GM19438 (cell line): ENCODE measurements around the gene CNNM4.

Source experiments
- ATAC-seq: cut with Tn5 transposase; IDR thresholded peaks from one replicate; pipeline ENCODE4 v1.9.1; 2021; ENCODE audit warnings: low read depth; ENCODE audit not compliant: unreplicated experiment

CNNM4 gene

DNA sequence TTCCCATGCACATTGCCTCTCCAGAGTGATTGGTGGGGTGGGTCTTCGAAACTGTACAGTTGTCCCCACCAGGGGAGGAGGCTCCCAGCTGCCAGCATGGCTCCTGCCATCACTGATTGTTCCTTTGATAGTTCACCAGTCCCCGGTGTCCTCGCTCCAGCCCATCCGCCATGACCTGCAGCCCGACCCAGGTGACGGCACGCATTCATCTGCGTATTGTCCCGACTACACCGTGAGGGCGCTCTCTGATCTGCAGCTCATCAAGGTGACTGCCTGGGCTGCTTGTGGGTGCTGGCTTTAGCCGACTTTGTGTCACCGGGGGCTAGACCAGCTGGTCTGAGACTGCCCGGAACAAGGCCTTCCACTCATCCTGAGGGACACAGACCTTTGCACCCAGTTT is 67.7 kb downstream of the CNNM4 start:
- ATAC-seq, result no peak

DNA sequence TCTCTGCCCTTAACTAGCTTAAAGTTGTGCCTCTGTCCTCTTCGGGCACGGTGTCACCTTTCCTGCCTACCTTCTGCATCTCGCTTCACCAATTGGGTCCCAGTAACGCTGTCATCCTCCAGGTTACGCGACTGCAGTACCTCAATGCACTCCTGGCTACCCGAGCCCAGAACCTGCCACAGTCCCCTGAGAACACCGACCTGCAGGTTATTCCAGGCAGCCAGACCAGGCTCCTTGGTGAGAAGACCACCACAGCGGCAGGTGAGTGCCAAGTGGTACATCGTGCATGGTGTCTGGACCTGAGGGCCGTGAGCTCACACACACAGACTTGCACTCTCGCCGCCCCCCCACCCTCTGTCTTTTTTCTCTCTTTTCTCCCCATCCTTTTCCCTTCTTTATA is 68.2 kb downstream of the CNNM4 start:
- ATAC-seq, result no peak

DNA sequence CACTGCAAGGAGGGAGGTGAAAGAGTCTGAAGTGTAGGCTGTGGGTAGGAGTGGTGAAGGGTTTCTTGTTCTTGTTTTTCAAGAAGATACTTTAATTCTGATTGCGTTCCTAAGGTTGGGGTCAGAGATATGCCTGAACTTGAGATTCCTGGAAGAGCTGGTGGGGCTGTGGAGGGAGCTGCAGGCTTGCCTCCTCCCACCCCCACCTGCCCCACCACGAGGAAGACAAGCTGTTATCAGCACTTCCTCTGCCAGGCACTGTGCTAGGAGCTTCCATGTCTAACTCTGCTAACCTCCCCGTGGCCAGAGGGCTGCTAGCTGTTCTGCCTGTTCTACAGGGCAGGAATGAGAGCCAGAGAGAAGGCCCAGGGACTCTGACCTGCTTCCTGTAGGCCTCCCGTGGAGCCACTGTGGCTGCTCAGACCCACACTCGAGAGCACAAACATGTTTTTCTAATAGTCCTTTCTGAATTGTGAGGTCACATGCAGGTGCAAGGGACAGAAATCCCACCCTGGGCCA is 69.4 kb downstream of the CNNM4 start:
- no peak for ATAC-seq

DNA sequence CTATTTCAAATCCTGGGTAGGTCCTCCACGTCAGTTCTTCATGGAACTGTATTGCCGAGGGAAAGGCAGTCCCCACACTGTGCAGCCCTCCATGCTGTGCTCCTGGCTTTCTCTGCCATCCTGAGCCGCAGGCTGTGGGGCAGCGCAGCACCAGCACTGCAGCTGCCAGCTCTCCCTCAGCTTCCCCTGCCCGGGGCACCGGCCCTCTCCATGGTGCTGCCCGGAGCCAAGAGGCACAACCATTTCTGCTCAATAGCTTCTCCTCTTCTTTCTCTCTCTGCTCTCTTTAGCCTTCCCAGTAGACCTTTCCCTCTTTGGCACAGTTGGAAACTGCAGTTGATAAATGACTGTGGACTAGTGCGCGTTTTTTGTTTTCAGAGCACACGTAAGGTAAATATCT is 71.0 kb downstream of the CNNM4 start:
- no peak for ATAC-seq

DNA sequence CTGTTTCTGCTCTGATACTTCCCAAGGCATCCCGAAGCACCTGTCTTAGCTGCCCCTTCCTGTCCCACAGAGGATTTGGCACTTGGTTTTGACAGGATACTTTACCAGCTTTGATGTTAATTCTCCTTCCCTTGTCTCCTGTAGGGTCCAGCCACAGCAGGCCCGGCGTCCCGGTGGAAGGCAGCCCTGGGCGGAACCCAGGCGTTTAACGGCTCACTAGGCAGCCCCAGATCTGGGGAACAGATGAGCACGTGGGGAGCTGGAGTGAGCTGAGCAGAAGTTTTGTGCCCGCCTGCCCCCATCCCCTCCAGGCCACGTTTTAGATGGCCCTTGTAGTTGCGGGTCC is 71.7 kb downstream of the CNNM4 start:
- ATAC-seq, result no peak

DNA sequence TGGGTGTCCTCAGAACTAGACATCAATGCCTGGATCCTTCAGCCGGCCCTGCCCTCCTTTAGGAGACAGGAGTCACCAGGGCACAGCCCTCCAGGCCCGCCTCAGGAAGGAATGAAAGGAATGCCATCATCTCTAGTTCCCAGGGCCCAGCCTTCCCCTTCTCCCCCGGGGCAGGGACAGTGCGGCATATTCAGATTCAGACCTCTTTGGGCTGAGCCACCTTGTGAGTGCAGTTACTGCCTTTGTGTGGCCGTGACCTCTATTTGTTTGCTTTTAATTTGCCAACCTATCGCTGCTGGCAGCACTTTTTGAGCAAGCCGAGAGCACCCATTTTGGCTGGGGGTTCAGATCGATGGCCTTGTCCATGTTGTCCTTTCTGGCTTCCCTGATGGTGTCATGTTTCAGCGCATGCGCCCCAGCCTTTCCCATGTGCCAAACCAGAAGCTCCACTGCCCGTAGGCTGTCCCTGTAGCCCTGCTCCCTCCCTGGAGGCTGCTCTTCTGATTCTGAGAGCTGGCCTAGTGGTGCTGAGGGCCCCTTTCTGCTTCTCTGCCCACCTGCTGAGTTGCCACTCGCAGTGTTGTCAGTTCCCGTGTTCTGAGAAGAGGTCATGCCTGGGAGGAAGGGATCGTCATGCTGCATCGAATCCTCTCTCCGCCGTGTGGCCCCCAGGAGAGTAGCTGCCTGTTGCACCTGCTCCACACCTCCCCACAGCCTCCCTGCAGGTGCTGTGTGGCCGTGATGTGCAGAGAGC is 72.2 kb downstream of the CNNM4 start:
- ATAC-seq, result no peak

DNA sequence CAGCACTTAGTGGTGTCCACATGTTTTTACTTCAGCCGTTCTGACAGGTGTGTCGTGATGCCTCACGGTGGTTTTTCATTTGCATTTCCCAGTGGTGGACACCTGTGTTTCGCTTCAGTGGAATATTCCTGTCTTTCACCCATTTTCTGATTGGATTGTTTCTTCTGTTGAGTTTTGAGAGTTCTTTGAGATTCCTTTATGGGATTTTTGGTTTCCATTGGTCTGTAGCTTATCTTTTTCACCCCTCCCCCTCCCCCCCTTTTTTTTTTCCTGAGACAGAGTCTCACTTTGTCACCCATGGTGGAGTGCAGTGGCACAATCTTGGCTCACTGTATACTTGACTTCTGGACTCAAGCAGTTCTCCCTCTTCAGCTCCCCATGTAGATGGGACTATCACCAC is 75.1 kb downstream of the CNNM4 start:
- ATAC-seq, result no peak

DNA sequence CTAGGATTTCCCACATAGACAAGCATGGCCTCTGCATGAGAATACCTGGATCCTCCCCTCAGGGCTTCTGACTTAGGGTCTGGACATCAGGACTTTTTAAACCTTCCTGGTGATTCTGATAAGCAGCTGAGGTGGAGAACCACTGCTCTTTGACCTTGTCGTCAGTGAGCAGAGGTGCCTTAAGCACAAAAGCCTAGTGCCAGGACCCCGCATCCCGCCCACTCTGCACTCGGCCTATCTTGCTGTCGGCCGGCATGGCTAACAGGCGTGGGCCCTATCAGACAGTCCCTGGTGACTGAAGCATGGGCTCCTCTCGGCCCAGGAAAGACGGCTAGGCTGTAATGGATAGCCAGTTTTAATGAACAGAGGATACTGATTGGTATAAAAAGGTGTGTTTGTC is 76.9 kb downstream of the CNNM4 start:
- ATAC-seq, result no peak

DNA sequence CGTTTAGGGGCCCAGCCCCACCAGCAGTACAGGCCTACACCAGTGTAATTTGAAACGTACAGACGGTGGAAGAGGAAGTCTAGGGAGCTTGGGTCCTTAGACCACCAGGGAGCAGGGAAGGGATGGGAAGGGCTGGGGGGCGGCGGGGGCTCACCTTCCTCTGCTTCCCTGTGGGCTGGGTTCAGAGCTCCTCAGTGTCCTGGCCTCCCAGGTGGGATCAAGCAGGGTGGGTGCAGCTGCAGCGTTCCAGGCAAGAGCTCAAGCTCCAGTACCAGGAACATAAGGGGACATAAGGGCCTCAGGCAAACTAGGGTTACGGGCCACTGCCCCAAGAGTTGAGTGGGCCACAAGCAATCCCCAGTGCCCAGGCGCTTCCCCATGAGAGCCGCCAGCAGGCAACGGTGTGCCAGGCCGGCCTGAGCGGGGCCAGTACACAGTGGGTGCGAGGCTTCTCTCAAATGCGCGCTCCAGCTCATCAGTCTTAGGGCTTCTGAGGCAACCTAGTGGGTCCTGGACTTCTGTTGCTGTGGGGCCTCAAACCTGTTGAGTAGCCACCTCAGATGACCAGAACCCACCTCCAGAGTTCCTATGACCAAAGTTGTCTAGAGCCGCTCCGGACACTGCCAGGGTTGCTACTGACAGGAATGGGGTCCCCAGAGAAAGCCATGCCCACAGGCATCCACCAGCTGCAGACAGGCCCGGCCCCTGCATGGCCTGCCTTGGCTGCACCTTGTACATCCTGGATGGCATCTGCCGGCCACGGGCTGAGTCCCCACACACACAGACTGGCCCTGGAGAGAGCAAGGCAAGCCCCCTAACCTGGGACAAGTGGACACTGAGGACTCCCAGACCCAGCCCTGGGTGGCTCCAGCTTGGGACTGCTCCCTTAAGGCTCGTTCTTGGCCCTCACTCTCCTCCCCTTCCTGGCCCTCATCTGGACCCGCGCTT is 77.9 kb downstream of the CNNM4 start:
- no peak for ATAC-seq

DNA sequence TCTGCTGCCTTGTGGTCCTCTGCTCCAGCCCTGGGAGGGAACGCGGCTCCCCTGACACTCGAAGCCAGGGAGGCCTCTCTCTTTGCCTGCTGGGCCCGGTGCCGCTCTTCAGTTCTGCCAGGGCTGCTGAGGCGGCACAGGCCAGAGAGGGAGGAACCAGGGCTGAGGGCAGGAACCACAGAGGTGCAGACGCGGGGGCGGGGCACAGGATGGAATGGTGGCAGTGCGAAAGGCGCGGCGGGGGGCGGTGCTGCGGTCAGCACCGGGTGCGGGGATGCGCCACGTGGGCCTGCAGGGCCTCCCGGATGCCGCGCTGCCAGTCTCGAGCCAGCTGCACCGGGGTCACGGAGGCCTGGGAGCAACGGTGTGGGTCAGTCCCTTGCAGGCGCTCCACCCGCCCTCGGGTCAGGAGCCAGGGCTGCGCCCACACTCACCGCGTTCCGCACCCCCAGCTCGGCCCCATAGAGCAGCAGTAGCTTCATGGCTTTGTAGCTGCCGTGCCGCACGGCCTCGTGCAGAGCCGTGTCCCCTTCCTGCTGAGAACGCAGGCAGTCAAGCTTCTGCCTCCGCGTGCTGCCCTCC is 78.7 kb downstream of the CNNM4 start:
- peak; percentile 81 for ATAC-seq

DNA sequence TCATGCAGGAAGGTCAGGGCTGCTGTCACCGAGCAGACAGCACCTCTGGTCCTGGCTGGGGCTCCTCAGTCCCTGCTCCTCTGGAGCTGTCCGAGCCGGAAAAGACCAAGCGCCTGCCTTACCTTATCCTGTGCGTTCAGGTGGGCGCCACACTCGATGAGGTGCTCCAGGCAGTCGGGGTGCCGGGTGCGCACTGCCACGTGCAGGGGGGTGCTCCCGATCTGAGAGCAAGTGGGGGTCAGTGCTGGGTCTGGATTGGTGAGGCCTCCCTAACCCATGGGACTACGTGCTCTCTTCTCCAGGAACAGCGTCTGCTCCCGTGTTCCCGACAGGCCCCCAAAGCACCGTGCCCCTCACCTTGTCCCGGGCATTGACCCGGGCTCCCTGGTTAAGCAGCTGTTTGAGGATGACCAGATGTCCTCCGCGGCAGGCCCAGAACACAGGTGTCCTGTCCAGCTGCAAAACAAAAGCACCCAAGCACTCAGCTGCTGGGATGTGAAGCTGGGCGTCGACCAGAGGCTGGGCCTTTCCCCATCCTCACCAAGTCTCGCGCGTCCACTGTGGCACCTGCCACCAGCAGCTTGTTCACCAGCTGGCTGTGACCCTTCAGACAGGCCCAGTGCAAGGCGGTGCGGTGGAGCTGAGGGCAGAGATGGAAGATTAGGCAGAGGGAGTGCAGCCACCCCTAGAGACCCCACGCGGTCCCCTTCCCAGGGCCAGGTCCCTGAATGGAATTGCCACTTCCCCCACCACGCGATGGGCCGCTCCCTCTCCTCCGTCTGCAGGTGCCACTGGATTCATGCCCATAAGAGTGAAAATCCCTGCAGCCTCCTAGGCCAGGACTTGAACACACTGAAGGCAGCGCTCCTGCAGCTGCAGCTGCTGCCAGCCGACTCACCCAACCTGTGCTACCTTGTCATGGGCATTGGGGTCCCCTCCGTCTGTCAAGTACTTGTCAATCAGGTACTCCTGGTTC is 79.5 kb downstream of the CNNM4 start:
- no peak for ATAC-seq

DNA sequence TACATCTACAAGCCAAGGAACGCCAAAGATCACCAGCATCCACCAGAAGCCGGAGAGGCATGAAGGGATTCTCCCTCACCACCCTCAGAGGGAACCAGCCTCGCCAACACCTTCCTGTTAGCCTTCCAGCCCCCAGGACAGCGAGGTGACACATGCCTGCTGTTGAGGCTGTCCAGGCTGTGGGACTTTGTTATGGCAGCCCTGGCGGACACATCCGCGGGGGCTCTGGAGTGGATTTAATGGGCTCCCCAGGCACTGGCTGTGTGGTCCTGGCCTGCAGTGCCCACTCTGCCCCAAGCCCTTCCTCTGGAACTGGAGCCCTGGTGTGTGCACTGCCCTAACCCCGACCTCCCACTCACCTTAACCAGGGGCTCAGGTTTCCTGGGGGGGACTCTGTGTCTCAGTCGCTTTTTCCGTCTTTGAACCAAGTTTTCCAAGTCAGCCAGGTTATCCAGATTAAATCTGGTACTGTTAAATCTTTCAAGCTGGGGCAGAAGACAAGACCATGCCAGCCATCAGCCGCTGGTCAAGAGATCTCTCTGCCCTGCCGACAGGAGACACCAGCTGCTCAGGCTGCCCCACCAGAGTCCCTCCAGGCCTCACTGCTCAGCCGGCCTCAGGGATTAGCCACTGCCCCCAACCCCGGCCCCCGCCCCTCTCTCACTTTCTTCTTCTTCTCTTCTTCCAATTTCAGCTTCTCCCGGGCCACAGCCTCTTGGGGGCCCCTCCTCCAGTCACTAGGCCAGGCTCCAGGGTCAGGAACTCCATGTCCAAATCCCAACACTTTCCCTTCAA is 81.2 kb downstream of the CNNM4 start:
- no peak for ATAC-seq

DNA sequence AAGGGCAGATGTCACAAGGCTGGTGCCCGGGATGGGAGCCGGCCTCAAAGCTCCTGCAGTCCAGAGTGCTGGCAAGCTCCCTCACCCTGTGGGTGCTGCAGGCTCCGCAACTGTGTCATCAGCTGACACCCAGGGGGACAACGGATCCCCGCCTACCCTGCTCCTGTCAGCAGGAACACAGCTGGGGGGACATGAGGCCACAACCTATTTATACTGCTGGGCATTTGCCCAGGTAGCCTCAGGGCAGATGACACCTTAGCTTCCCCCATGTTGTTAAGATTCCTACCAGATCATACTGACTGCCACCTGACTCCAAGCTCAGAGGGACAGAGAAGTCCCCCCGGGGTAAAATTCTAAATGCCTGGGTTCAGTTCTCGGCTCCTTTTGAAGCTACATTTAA is 81.9 kb downstream of the CNNM4 start:
- no peak for ATAC-seq

DNA sequence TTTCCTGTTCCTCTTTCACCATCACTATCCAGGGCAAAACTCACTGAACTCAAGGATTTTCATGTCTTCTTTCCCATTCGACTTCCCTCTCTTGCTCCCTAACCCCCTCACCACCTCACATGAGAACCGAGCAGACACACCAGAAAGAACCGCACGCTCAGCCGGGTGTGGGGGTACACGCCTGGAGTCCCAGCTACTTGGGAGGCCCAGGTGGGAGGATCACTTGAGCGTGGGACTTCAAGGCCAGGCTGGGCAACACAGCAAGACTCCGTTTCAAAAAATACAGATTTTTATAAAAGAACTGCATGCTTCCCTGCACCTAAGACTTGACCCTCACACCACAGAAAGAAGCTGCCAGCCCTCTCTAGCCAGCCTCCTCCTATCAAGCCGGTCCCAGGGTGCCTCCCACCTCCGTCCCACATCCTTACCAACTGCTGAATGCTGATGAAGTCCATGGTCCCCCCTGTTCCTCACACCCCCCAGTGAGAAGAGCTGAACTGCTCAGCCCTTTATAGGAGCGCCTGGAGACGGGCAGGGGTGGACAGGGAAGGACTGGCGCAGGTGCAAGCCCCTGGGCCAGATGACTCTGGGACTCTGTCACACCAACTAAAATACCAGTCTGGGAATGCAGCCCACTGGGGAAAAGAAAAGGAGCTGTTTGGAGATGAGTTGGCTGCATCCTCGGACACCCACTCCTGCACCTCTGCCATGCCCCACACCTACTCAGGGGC is 83.0 kb downstream of the CNNM4 start, which contains the start of gene ANKRD23:
TSS of gene ANKRD23 (minus strand) at position 484 of the 731 bp plus-strand sequence. CDS start at position 455, 29 bp downstream.
- ATAC-seq, result no peak

DNA sequence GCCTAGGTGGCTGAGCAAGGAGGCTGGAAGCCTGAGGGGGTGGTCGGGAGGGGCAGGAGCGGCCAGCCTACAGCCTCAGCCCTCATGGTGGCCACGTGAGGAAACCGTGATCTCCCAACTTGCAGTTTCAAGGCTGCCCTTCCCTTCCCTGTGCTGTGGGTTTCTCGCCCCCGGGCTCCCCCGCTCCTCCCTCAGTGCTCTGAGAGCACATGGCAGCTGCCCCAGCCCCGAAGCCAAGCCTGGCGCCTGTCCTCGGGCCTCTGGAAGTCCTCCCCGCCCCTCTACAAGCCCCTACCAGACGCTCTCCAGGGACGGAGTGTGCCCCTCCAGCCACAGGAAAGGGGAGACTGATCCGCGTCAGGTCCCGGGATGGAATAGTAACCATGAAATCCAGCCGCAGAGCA is 83.7 kb downstream of the CNNM4 start:
- ATAC-seq, result no peak

DNA sequence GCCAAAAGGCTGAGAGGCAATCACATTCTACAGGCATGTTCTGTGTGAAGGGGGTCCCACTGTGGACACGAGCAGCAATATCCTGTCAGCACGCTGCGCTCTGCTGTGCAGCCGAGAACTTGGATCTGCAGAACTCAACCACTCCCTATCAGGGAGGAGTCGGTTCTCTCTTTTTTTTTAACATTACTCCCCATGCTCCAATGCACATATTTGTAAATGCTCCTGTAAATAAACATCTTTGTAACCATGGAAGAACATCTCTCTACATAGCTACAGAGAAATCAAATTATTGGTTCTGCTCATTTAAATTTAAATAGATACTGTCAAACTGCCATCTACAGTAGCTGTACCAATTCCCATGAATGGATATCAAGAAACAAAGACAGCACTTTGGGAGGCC is 86.1 kb downstream of the CNNM4 start:
- ATAC-seq, result no peak

DNA sequence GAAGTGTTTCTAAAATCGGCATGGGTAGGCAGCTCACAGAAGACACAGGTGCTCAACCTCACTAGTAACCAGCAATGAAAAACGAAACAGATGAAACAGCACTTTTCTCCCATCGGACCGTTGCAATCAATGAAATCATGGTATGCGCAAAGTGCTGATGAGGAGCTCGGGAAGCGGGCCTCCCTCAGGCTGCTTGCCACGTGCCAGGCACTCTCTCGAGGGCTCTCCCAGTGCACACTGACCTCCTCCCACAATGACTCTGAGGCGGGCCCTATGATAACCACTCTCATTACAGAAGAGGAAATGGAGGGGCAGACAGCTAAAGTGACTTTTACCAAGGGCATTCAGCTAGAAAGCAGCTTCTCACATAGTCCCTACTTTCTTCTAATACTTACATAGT is 86.9 kb downstream of the CNNM4 start:
- ATAC-seq, result no peak

DNA sequence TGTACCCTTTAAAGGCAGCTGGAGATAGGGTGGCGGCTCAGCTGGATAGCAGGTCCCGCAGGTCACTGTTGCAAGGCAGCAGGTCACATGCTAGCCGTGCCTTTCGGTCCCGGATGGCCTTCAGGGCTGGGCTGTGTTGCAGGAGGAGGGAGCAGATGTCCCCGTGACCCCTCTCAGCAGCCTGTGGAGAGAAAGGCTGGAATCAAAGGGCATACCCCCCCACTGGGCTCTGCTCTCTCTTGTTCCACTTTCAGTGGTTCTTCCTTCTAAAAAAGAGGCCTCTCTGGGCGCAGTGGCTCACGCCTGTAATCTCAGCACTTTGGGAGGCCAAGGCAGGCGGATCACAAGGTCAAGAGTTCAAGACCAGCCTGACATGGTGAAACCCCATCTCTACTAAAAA is 87.6 kb downstream of the CNNM4 start:
- ATAC-seq, result no peak

DNA sequence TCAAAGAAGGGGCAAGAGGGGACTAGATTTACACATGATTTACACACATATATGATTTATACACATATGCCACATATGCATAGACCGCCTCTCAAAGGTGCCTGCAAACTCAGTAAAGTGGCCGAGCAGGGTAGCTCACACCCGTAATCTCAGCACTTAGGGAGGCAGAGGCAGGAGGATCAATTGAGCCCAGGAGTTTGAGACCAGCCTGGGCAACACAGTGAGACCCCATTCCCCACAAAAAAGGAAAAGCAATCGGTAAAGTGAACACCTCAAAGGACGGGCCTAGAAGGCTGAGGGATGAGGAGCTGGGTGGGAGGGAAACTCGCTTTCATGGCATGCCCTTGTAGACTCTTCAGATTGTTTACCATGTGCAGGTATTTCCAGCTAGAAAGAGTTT is 92.0 kb downstream of the CNNM4 start:
- ATAC-seq, result no peak
